Panc1 (cell line): ENCODE measurements around the gene ZNF804B.

Experiments
- POLR2AphosphoS5 ChIP-seq: IDR thresholded peaks from 2 replicates; pipeline ENCODE4 v1.6.1; 2012; ENCODE audit warnings: mild to moderate bottlenecking, low read depth, low read length, moderate library complexity
- TF ChIP-seq, protein P1 (sequence below): fragments of 450-650 bp; IDR thresholded peaks from 2 replicates; pipeline ENCODE4 v1.5.1; 2017; ENCODE audit warnings: mild to moderate bottlenecking
- TF ChIP-seq, protein P2 (sequence below), 2 experiments: IDR thresholded peaks; 2 replicates each; pipeline ENCODE4 v1.6.1; 2011 to 2012; ENCODE audit warnings: low read depth in 2 of 2, control low read depth in 1 of 2, low read length in 1 of 2, mild to moderate bottlenecking in 1 of 2, moderate library complexity in 1 of 2; ENCODE audit not compliant: insufficient read depth in 1 of 2

DNA sequence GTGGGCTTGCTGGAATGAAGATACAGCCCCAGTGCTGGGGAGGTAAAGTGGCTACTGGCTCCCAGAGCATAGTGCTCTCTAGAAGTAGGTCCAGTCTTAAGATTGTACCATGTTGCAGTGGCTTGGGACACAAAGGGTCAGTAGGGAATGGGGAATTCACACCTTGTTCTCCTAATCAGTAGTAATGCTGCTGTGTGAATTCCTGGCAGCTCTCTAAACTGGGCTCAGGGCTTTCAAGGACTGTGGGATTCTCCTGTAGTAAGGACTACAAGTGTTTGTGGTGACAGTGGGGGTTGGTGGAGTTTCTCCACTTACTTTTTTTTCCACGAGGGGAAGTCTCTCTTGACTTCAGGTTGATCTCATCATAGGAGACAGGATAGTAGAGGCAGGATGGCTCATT is 262.2 kb downstream of the ZNF804B start:
- TF ChIP-seq, protein P1, sequence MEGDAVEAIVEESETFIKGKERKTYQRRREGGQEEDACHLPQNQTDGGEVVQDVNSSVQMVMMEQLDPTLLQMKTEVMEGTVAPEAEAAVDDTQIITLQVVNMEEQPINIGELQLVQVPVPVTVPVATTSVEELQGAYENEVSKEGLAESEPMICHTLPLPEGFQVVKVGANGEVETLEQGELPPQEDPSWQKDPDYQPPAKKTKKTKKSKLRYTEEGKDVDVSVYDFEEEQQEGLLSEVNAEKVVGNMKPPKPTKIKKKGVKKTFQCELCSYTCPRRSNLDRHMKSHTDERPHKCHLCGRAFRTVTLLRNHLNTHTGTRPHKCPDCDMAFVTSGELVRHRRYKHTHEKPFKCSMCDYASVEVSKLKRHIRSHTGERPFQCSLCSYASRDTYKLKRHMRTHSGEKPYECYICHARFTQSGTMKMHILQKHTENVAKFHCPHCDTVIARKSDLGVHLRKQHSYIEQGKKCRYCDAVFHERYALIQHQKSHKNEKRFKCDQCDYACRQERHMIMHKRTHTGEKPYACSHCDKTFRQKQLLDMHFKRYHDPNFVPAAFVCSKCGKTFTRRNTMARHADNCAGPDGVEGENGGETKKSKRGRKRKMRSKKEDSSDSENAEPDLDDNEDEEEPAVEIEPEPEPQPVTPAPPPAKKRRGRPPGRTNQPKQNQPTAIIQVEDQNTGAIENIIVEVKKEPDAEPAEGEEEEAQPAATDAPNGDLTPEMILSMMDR, result no peak
- no peak for TF ChIP-seq POLR2AphosphoS5
- TF ChIP-seq, protein P2, sequence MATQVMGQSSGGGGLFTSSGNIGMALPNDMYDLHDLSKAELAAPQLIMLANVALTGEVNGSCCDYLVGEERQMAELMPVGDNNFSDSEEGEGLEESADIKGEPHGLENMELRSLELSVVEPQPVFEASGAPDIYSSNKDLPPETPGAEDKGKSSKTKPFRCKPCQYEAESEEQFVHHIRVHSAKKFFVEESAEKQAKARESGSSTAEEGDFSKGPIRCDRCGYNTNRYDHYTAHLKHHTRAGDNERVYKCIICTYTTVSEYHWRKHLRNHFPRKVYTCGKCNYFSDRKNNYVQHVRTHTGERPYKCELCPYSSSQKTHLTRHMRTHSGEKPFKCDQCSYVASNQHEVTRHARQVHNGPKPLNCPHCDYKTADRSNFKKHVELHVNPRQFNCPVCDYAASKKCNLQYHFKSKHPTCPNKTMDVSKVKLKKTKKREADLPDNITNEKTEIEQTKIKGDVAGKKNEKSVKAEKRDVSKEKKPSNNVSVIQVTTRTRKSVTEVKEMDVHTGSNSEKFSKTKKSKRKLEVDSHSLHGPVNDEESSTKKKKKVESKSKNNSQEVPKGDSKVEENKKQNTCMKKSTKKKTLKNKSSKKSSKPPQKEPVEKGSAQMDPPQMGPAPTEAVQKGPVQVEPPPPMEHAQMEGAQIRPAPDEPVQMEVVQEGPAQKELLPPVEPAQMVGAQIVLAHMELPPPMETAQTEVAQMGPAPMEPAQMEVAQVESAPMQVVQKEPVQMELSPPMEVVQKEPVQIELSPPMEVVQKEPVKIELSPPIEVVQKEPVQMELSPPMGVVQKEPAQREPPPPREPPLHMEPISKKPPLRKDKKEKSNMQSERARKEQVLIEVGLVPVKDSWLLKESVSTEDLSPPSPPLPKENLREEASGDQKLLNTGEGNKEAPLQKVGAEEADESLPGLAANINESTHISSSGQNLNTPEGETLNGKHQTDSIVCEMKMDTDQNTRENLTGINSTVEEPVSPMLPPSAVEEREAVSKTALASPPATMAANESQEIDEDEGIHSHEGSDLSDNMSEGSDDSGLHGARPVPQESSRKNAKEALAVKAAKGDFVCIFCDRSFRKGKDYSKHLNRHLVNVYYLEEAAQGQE (IDR thresholded peaks at IDR 0.05; ENCODE audit: insufficient read depth in 1 of 2, low read depth in 2 of 2, low read length in 1 of 2), result no peak
